Pancreas (tissue), 10 donors: ENCODE results near the gene CHIA. TPM values are rescaled to one million over a fixed set of nuclear protein-coding genes. Genes with fewer than 3 reads are reported as not detected.

ENCODE experiments used
- ATAC-seq, 4 donors: fragments of 200-7000 bp; cut with Tn5 transposase; one replicate each; pipeline versions ENCODE4 v1.8.0 to v1.9.1; 2020; ENCODE audit warnings: mild to moderate bottlenecking in 4 of 4, moderate library complexity in 4 of 4
- DNase-seq, 6 donors: peaks; one replicate each; pipeline ENCODE4 v3.0.0-alpha.2; 2020
- FAIRE-seq: peaks from 2 replicates; lab custom pipeline; 2012; peaks lifted over from hg19 to GRCh38; lab: Jason Lieb, UNC
- H3K27ac ChIP-seq, 4 donors: fragments of 200-600 bp; sonication (generic); 1 replicate in 3 of 4; 2 replicates in 1 of 4; pipeline versions ENCODE4 v1.5.0 to v1.8.0; 2020
- H3K27me3 ChIP-seq, 4 donors: fragments of 200-600 bp; one replicate each; pipeline ENCODE4 v1.8.0; 2021
- H3K36me3 ChIP-seq, 3 donors: fragments of 200-600 bp; sonication (generic) in 1 of 3; one replicate each; pipeline versions ENCODE4 v1.5.0 to v1.8.0; 2020 to 2021
- H3K4me1 ChIP-seq, 3 donors: fragments of 200-600 bp; one replicate each; pipeline ENCODE4 v1.8.0; 2021
- H3K4me3 ChIP-seq, 4 donors: fragments of 200-600 bp; sonication (generic) in 2 of 4; one replicate each; pipeline versions ENCODE4 v1.5.0 to v1.8.0; 2020 to 2021
- H3K9me3 ChIP-seq, 4 donors: fragments of 200-600 bp; one replicate each; pipeline ENCODE4 v1.8.0; 2021
- whole genome bisulfite sequencing, 2 donors: extraction: QIAGEN DNeasy Blood & Tissue Kit; methylation state at CpG; one replicate each; pipeline ENCODE4 v1.1.7; 2013; 5-methylcytosine and 5-hydroxymethylcytosine counted together
- intact Hi-C, 3 donors: fragments of 100-400 bp; cut with DNase I; formaldehyde crosslinking; loops; one replicate each; pipeline versions ENCODE4 v1.11.1 to v1.14.2; 2022
- polyA plus RNA-seq, 2 donors: library from polyadenylated mRNA; stranded (reverse); fragments of 200-250 nt; gene quantifications; one replicate each; pipeline ENCODE4 v1.2.3, GENCODE V29; 2013
- total RNA-seq, 6 donors: library from RNA; stranded (reverse); fragmentation: NEBNext Ultra II Directional in 4 of 6; extraction: Animal tissue kit (Norgen Biotek cat#: 25700) in 4 of 6; gene quantifications; one replicate each; pipeline versions ENCODE4 v1.2.1 to v1.2.4, GENCODE V29; 2021 to 2023
- TF ChIP-seq, protein P1 (sequence below), 4 donors: fragments of 200-600 bp; sonication (generic) in 3 of 4; IDR thresholded peaks; one replicate each; pipeline versions ENCODE4 v1.5.0 to v1.8.0; 2021; ENCODE audit warnings: antibody characterized with exemption in 4 of 4
- donor health status: healthy with polysubstance abuse.
- donor health status: DM: no; HTN: no; CAD: no; lungs with moderate emphysema.
- donor health status: DM: no; HTN: no; CAD: no.
- donor health status: control.
- donor health status: control.
- donor health status: Bipolar disorder and iron deficiency.
- donor health status: DM: yes; HTN: yes; CAD: no.
- donor health status: DM: no; HTN: no; CAD: no.
- donor health status: DM: no; HTN: no; CAD: no.
- donor health status: DM: yes; HTN: yes; CAD: no.

Gene CHIA
- total and polyA plus RNA-seq, 8 donors, result 0.05 TPM; not detected in 7

GRCh38 chr1:111272081-111272480 lies 18.6 kb upstream of the CHIA start:
- no peak overlapping the region for H3K4me3 ChIP-seq
- no peaks in the 10 kb centered on the region for H3K9me3 ChIP-seq
- 65 to 68% methylated on average over 3 of the region's 3 CpGs for WGBS, 2 donors
- TF ChIP-seq, protein P1, sequence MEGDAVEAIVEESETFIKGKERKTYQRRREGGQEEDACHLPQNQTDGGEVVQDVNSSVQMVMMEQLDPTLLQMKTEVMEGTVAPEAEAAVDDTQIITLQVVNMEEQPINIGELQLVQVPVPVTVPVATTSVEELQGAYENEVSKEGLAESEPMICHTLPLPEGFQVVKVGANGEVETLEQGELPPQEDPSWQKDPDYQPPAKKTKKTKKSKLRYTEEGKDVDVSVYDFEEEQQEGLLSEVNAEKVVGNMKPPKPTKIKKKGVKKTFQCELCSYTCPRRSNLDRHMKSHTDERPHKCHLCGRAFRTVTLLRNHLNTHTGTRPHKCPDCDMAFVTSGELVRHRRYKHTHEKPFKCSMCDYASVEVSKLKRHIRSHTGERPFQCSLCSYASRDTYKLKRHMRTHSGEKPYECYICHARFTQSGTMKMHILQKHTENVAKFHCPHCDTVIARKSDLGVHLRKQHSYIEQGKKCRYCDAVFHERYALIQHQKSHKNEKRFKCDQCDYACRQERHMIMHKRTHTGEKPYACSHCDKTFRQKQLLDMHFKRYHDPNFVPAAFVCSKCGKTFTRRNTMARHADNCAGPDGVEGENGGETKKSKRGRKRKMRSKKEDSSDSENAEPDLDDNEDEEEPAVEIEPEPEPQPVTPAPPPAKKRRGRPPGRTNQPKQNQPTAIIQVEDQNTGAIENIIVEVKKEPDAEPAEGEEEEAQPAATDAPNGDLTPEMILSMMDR (IDR thresholded peaks at IDR 0.05), result no peak
- no peak overlapping the region for H3K27ac ChIP-seq
- peaks cover 0 to 27% (median 10%) of the 10 kb centered on the region in 4 donors for H3K27me3 ChIP-seq
- no peak for DNase-seq
- intact Hi-C loops, result no loop called here
- no peaks in the 10 kb centered on the region for H3K36me3 ChIP-seq
- no peaks in the 10 kb centered on the region for H3K4me1 ChIP-seq
- no peak for ATAC-seq
- no peak for FAIRE-seq

DNA sequence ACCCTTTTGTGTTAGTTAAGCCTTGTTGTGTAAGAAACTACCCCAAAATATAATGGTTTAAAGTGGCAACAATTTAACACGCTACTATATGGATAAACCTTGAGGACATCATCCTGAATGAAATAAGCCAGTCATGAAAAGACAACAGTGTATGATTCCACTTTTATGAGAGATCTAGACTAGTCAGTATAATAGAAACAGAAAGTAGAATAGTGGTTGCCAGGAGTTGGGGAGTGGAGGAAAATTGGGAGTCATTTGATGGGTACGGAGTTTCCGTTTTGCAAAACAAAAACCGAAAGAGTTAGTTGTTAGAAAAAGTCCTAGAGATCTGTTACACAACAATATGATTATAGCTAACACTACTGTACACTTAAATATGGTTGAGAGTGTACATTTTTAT lies 16.0 kb upstream of the CHIA start:
- intact Hi-C loops, result no loop called here
- no peak for ATAC-seq
- H3K36me3 ChIP-seq, result no peaks in the 10 kb centered on the region
- no peak overlapping the region for H3K4me3 ChIP-seq
- no peak for FAIRE-seq
- WGBS, 2 donors, result 90 to 93% methylated on average over 4 of the region's 4 CpGs
- H3K4me1 ChIP-seq, result no peaks in the 10 kb centered on the region
- H3K27me3 ChIP-seq, result peaks cover 0 to 21% (median 10%) of the 10 kb centered on the region in 4 donors
- TF ChIP-seq, protein P1 (IDR thresholded peaks at IDR 0.05), result no peak
- H3K27ac ChIP-seq, result no peak overlapping the region
- no peaks in the 10 kb centered on the region for H3K9me3 ChIP-seq
- no peak for DNase-seq

GRCh38 chr1:111275079-111275478 lies 15.6 kb upstream of the CHIA start:
- Histone ChIP-seq H3K9me3 (no peaks in the 10 kb centered on the region), H3K4me1 (no peaks in the 10 kb centered on the region), H3K36me3 (no peaks in the 10 kb centered on the region), H3K4me3 (no peak overlapping the region), H3K27me3 (peaks cover 0 to 21% (median 10%) of the 10 kb centered on the region in 4 donors), H3K27ac (no peak overlapping the region)
- 79 to 91% methylated on average over 1 of the region's 1 CpG for WGBS, 2 donors
- TF ChIP-seq, protein P1 (IDR thresholded peaks at IDR 0.05), result no peak
- intact Hi-C loops, result no loop called here
- FAIRE-seq, result no peak
- no peak for DNase-seq
- ATAC-seq, result peak in 3 of 4 donors; percentile 30 to 51 (median 43)

- no peaks in the 10 kb centered on the region for H3K36me3 ChIP-seq
- H3K4me3 ChIP-seq, result no peak overlapping the region
- TF ChIP-seq, protein P1 (IDR thresholded peaks at IDR 0.05), result no peak
- H3K4me1 ChIP-seq, result no peaks in the 10 kb centered on the region
- no peaks in the 10 kb centered on the region for H3K9me3 ChIP-seq
- H3K27ac ChIP-seq, result no peak overlapping the region
- ATAC-seq, result no peak
- H3K27me3 ChIP-seq, result peaks cover 0 to 14% (median 7%) of the 10 kb centered on the region in 4 donors
- intact Hi-C loops, result no loop called here
- DNase-seq, result no peak
- FAIRE-seq, result no peak
Measured at GRCh38 chr1:111275780-111276433, 14.7 kb upstream of the CHIA start.

GRCh38 chr1:111279144-111279543 lies 11.5 kb upstream of the CHIA start:
- 79 to 85% methylated on average over 4 of the region's 4 CpGs for WGBS, 2 donors
- no peaks in the 10 kb centered on the region for H3K4me1 ChIP-seq
- TF ChIP-seq, protein P1 (IDR thresholded peaks at IDR 0.05), result no peak
- DNase-seq, result no peak
- FAIRE-seq, result no peak
- no peaks in the 10 kb centered on the region for H3K36me3 ChIP-seq
- intact Hi-C loops, result no loop called here
- no peak for ATAC-seq
- no peaks in the 10 kb centered on the region for H3K9me3 ChIP-seq
- no peak overlapping the region for H3K4me3 ChIP-seq
- H3K27ac ChIP-seq, result no peak overlapping the region
- no peaks in the 10 kb centered on the region for H3K27me3 ChIP-seq
